GM12878 (cell line): Measurements from ENCODE around the gene MAPT. TPM values are rescaled to one million over a fixed set of nuclear protein-coding genes. Genes with fewer than 3 reads are reported as not detected.

Source experiments
- ATAC-seq: fragments of 200-7000 bp; cut with Tn5 transposase; 3 replicates; pipeline ENCODE4 v1.9.1; 2020; ENCODE audit warnings: mild to moderate bottlenecking, moderate library complexity
- BruUV-seq: library from RNA; stranded (reverse); fragments of 400-500 nt; replicated peaks from 2 replicates; lab custom pipeline; 2021; lab: Mats Ljungman, UMichigan
- CTCF ChIA-PET: fragments of 300-600 bp; sonication (Branson Sonifier 250); formaldehyde crosslinking; extraction: SDS; loops from one replicate; lab custom pipeline; 2021; ENCODE audit warnings: inconsistent platforms; lab: Yijun Ruan, JAX
- POLR2A ChIA-PET: fragments of 350-600 bp; formaldehyde crosslinking; extraction: SDS; loops from one replicate; lab custom pipeline; 2021; ENCODE audit warnings: inconsistent platforms; lab: Charles Lee
- RAD21 ChIA-PET: fragments of 300-600 bp; sonication (Branson Sonifier 250); formaldehyde crosslinking; loops from one replicate; lab custom pipeline; 2023; ENCODE audit warnings: antibody characterized with exemption; ENCODE audit not compliant: unreplicated experiment; lab: Charles Lee
- SMC1A ChIA-PET: fragments of 300-600 bp; sonication (Branson Sonifier 250); formaldehyde crosslinking; loops from one replicate; lab custom pipeline; 2023; ENCODE audit not compliant: unreplicated experiment, uncharacterized antibody; lab: Charles Lee
- DNase-seq: peaks from one replicate; pipeline ENCODE4 v3.0.0-alpha.2; 2011; ENCODE audit warnings: low read depth, low spot score
- FAIRE-seq: peaks from 3 replicates; lab custom pipeline; 2011; peaks lifted over from hg19 to GRCh38; lab: Jason Lieb, UNC
- H2AFZ ChIP-seq: 2 replicates; pipeline ENCODE4 v1.6.0; 2011; ENCODE audit warnings: low read depth, low read length, control low read depth; ENCODE audit not compliant: control insufficient read depth
- H3K27ac ChIP-seq: 2 replicates; pipeline ENCODE4 v1.5.1; 2011; ENCODE audit warnings: control low read depth; ENCODE audit not compliant: control insufficient read depth, insufficient read depth
- H3K27me3 ChIP-seq, 2 experiments: replicated peaks in 1 of 2; 2 replicates each; pipeline versions ENCODE4 v1.6.0 to v1.6.1; 2011; ENCODE audit warnings: low read length in 1 of 2; ENCODE audit not compliant: control insufficient read depth in 2 of 2, insufficient read depth in 2 of 2
- H3K36me3 ChIP-seq, 2 experiments: 2 replicates each; pipeline ENCODE4 v1.5.1; 2011; ENCODE audit warnings: low read length in 1 of 2; ENCODE audit not compliant: control insufficient read depth in 2 of 2, insufficient read depth in 2 of 2
- H3K4me1 ChIP-seq: 2 replicates; pipeline ENCODE4 v1.6.1; 2011; ENCODE audit warnings: mild to moderate bottlenecking, low read length, moderate library complexity, mixed read lengths; ENCODE audit not compliant: control insufficient read depth, insufficient read depth
- H3K4me2 ChIP-seq: 2 replicates; pipeline ENCODE4 v1.6.0; 2011; ENCODE audit warnings: control low read depth; ENCODE audit not compliant: control insufficient read depth, insufficient read depth
- H3K4me3 ChIP-seq: fragments of 200-600 bp; sonication (generic); 2 replicates; pipeline ENCODE4 v1.5.1; 2016
- H3K79me2 ChIP-seq: 2 replicates; pipeline ENCODE4 v1.6.0; 2011; ENCODE audit warnings: low read length; ENCODE audit not compliant: control insufficient read depth, insufficient read depth
- H3K9ac ChIP-seq: 2 replicates; pipeline ENCODE4 v1.8.0; 2011; ENCODE audit warnings: low read length, control low read depth, mixed read lengths; ENCODE audit not compliant: control insufficient read depth, insufficient read depth
- H3K9me3 ChIP-seq: replicated peaks from 3 replicates; pipeline ENCODE4 v1.5.1; 2011; ENCODE audit warnings: mild to moderate bottlenecking, low read length; ENCODE audit not compliant: control insufficient read depth, insufficient read depth
- H4K20me1 ChIP-seq: 2 replicates; pipeline ENCODE4 v1.6.0; 2011; ENCODE audit not compliant: control insufficient read depth, insufficient read depth
- ATF7 ChIP-seq: fragments of 450-650 bp; IDR thresholded peaks from 2 replicates; pipeline ENCODE4 v1.6.1; 2016; ENCODE audit warnings: low read depth, mild to moderate bottlenecking
- BRCA1 ChIP-seq: IDR thresholded peaks from 2 replicates; pipeline ENCODE4 v1.6.1; 2011; ENCODE audit warnings: low read depth, low read length, improper control_type of control experiment
- DPF2 ChIP-seq: fragments of 450-650 bp; IDR thresholded peaks from 2 replicates; pipeline ENCODE4 v1.6.1; 2017; ENCODE audit warnings: mild to moderate bottlenecking
- HDAC2 ChIP-seq: fragments of 200-600 bp; sonication (generic); IDR thresholded peaks from 2 replicates; pipeline ENCODE4 v1.6.1; 2017
- KLF5 ChIP-seq: fragments of 450-650 bp; IDR thresholded peaks from 2 replicates; pipeline ENCODE4 v1.6.1; 2014; ENCODE audit warnings: mild to moderate bottlenecking; ENCODE audit not compliant: partially characterized antibody
- MTA3 ChIP-seq: IDR thresholded peaks from 2 replicates; pipeline ENCODE4 v1.6.1; 2012; ENCODE audit warnings: low read length, inconsistent platforms, borderline replicate concordance
- NFYA ChIP-seq: IDR thresholded peaks from 2 replicates; pipeline ENCODE4 v1.6.1; 2011; ENCODE audit warnings: low read depth, mild to moderate bottlenecking, low read length, improper control_type of control experiment, borderline replicate concordance
- RCOR1 ChIP-seq: conservative IDR thresholded peaks from 2 replicates; pipeline ENCODE4 v1.6.1; 2012; ENCODE audit warnings: low read depth, low read length, improper control_type of control experiment
- SUPT20H ChIP-seq: IDR thresholded peaks from 2 replicates; pipeline ENCODE4 v1.6.1; 2011; ENCODE audit warnings: low read depth, mild to moderate bottlenecking, low read length, moderate library complexity, borderline replicate concordance; ENCODE audit not compliant: control insufficient read depth
- TCF12 ChIP-seq: IDR thresholded peaks from 2 replicates; pipeline ENCODE4 v1.6.1; 2011; ENCODE audit warnings: low read depth, mild to moderate bottlenecking, low read length
- TCF3 ChIP-seq: IDR thresholded peaks from 2 replicates; pipeline ENCODE4 v1.6.1; 2012; ENCODE audit warnings: low read depth, mild to moderate bottlenecking, low read length, borderline replicate concordance; ENCODE audit not compliant: insufficient read depth
- WRNIP1 ChIP-seq: IDR thresholded peaks from 2 replicates; pipeline ENCODE4 v1.6.1; 2011; ENCODE audit warnings: low read depth, low read length, improper control_type of control experiment, borderline replicate concordance
- WGBS: methylation state at CpG from one replicate; pipeline ENCODE4 v1.1.6; 2016; ENCODE audit warnings: low lambda C conversion rate; ENCODE audit not compliant: insufficient replicate concordance, insufficient coverage; ENCODE audit errors: missing lambda C conversion rate; 5-methylcytosine and 5-hydroxymethylcytosine counted together
- in situ Hi-C: fragments of 300-500 bp; cut with MboI; formaldehyde crosslinking; loops from 9 replicates; pipeline ENCODE4 v1.14.3; 2018; ENCODE audit warnings: mixed read lengths
- intact Hi-C: fragments of 100-400 bp; cut with micrococcal nuclease; formaldehyde crosslinking; loops from one replicate; pipeline ENCODE4 v1.14.2; 2022; ENCODE audit not compliant: unreplicated experiment
- polyA plus RNA-seq, 11 experiments: library from polyadenylated mRNA; depleted of rRNA in 4 of 11; unstranded in 6 of 11; stranded (reverse) in 5 of 11; fragments of >200 nt; fragmentation: Nextera tagmentation in 4 of 11; fragmentation: Illumina TruSeq in 1 of 11; extraction: Ambion mirVana in 4 of 11; extraction: Trizol in 1 of 11; gene quantifications; 1 replicate in 1 of 11; 2 replicates in 10 of 11; pipeline versions ENCODE4 v1.2.1 to v1.2.3, GENCODE V29; 2011 to 2016; ENCODE audit warnings: inconsistent platforms in 2 of 11, missing spikeins in 2 of 11, low read depth in 1 of 11
- total RNA-seq, 4 experiments: library from RNA; depleted of rRNA in 3 of 4; stranded (reverse); fragments of >200 nt in 3 of 4; fragmentation: Illumina TruSeq in 1 of 4; extraction: Trizol in 1 of 4; gene quantifications; 2 replicates each; pipeline versions ENCODE4 v1.2.1 to v1.2.3, GENCODE V29; 2013 to 2021
- TF ChIP-seq, protein P1 (sequence below): fragments of 450-650 bp; IDR thresholded peaks from 2 replicates; pipeline ENCODE4 v1.6.1; 2016; ENCODE audit warnings: mild to moderate bottlenecking
- TF ChIP-seq, protein P2 (sequence below): IDR thresholded peaks from 2 replicates; pipeline ENCODE4 v1.6.1; 2011; ENCODE audit warnings: borderline replicate concordance, low read depth, mild to moderate bottlenecking, moderate library complexity, low read length; ENCODE audit not compliant: insufficient read depth, poor library complexity, severe bottlenecking

The MAPT gene
- total and polyA plus RNA-seq, 10 of the 15 experiments (the other 5 are each of a cell fraction or from before 2014, with no cell fraction given) = under 0.01 to 0.05 (median 0.03) TPM; not detected in 7

DNA sequence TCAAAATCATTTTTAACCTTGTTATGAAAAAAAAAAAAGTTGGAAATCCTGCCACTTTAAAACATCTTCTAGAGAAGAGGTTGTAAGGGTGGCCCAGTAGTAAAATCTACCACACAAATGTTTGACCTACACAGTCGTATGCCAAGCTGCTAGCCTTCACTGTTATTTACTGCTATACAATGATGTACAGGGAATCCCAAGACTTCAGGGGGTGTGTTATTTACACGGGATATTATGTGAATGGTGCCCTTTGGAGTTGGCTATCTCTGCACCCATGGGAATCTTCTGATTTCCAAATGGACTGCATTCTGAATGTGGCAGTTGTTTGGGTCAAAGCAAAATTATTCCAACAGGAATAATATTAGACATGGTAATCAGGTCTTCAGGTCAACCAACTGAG lies 150.6 kb downstream of the MAPT start:
- 90% methylated on average over 2 of the region's 2 CpGs for WGBS
- no peak overlapping the region for H3K4me3 ChIP-seq
- TF ChIP-seq NFYA (no peak), TCF3 (no peak), SUPT20H (no peak), ATF7 (no peak), DPF2 (no peak), MTA3 (no peak), RCOR1 (no peak), WRNIP1 (no peak), BRCA1 (no peak), TCF12 (no peak), HDAC2 (no peak), KLF5 (no peak)
- TF ChIP-seq, protein P1, sequence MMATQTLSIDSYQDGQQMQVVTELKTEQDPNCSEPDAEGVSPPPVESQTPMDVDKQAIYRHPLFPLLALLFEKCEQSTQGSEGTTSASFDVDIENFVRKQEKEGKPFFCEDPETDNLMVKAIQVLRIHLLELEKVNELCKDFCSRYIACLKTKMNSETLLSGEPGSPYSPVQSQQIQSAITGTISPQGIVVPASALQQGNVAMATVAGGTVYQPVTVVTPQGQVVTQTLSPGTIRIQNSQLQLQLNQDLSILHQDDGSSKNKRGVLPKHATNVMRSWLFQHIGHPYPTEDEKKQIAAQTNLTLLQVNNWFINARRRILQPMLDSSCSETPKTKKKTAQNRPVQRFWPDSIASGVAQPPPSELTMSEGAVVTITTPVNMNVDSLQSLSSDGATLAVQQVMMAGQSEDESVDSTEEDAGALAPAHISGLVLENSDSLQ = no peak
- TF ChIP-seq, protein P2, sequence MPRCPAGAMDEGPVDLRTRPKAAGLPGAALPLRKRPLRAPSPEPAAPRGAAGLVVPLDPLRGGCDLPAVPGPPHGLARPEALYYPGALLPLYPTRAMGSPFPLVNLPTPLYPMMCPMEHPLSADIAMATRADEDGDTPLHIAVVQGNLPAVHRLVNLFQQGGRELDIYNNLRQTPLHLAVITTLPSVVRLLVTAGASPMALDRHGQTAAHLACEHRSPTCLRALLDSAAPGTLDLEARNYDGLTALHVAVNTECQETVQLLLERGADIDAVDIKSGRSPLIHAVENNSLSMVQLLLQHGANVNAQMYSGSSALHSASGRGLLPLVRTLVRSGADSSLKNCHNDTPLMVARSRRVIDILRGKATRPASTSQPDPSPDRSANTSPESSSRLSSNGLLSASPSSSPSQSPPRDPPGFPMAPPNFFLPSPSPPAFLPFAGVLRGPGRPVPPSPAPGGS = no peak
- no peak overlapping the region for H3K27ac ChIP-seq
- in situ Hi-C loops = loop anchor here (5.0 kb wide), 1 partner anchor 142 kb away; no protein-coding TSS in a partner anchor
- ChIA-PET CTCF (interaction anchor here (0.6 to 5.8 kb wide), 43 partner anchors 9 to 243 kb away, joined by 3 to 120 read pairs (median 5); partner anchors contain the start of gene KANSL1), POLR2A (interaction anchor here (1.1 kb wide), 1 partner anchor 14 kb away, joined by 6 read pairs; no protein-coding TSS in a partner anchor), SMC1A (interaction anchor here (0.8 to 4.5 kb wide), 23 partner anchors 10 to 242 kb away, joined by 3 to 88 read pairs (median 6); partner anchors contain the start of gene KANSL1), RAD21 (interaction anchor here (0.7 to 2.3 kb wide), 16 partner anchors 9 to 171 kb away, joined by 3 to 61 read pairs (median 4); partner anchors contain the start of gene KANSL1)
- BruUV-seq = no TSS peak
- H2AFZ ChIP-seq = no peak overlapping the region
- DNase-seq = no peak
- H3K9me3 ChIP-seq = no peaks in the 10 kb centered on the region
- H3K36me3 ChIP-seq = peaks cover 9 to 37% of the 10 kb centered on the region in 2 experiments
- no peaks in the 10 kb centered on the region for H3K27me3 ChIP-seq
- no peak for FAIRE-seq
- H3K9ac ChIP-seq = no peak overlapping the region
- intact Hi-C loops = loop anchor here (1.0 to 5.0 kb wide), 3 partner anchors 38 to 168 kb away; no protein-coding TSS in a partner anchor
- no peak for ATAC-seq
- H3K79me2 ChIP-seq = no peaks in the 10 kb centered on the region
- H3K4me2 ChIP-seq = no peak overlapping the region
- H4K20me1 ChIP-seq = no peaks in the 10 kb centered on the region
- no peaks in the 10 kb centered on the region for H3K4me1 ChIP-seq
